ENCODE measurements around the gene PSMB2.

DNA sequence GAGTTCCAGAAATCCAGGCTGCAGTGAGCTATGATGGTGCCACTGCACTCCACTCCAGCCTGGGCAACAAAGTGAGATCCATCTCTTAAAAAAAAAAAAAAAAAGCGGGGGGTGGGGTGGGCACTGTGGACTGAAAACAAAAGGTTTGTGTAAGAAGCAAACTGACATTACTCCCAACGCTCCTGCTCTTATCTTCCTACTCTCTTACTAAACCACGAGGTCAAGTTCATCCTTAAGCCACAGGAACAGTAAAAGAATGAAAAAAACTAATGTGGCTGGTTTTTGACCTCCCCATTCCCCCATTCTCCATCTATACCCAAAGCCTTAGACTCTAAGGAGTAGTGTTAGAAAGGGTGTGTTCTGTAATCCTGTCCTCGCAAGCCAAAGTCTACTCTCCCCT, 37.4 kb downstream of the PSMB2 start:
- TF ChIP-seq, protein P1, sequence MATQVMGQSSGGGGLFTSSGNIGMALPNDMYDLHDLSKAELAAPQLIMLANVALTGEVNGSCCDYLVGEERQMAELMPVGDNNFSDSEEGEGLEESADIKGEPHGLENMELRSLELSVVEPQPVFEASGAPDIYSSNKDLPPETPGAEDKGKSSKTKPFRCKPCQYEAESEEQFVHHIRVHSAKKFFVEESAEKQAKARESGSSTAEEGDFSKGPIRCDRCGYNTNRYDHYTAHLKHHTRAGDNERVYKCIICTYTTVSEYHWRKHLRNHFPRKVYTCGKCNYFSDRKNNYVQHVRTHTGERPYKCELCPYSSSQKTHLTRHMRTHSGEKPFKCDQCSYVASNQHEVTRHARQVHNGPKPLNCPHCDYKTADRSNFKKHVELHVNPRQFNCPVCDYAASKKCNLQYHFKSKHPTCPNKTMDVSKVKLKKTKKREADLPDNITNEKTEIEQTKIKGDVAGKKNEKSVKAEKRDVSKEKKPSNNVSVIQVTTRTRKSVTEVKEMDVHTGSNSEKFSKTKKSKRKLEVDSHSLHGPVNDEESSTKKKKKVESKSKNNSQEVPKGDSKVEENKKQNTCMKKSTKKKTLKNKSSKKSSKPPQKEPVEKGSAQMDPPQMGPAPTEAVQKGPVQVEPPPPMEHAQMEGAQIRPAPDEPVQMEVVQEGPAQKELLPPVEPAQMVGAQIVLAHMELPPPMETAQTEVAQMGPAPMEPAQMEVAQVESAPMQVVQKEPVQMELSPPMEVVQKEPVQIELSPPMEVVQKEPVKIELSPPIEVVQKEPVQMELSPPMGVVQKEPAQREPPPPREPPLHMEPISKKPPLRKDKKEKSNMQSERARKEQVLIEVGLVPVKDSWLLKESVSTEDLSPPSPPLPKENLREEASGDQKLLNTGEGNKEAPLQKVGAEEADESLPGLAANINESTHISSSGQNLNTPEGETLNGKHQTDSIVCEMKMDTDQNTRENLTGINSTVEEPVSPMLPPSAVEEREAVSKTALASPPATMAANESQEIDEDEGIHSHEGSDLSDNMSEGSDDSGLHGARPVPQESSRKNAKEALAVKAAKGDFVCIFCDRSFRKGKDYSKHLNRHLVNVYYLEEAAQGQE (IDR thresholded peaks at IDR 0.05; ENCODE audit: low read depth) = no peak
- TF ChIP-seq ZNF274 (IDR thresholded peaks at IDR 0.05; ENCODE audit: low read depth, low read length) (no peak), SIN3A (IDR thresholded peaks at IDR 0.05; ENCODE audit: low read depth) (no peak), SP1 (IDR thresholded peaks at IDR 0.05; ENCODE audit: low read depth) (no peak), EZH2 (IDR thresholded peaks at IDR 0.05) (no peak), MAX (IDR thresholded peaks at IDR 0.05) (no peak), POLR2AphosphoS5 (IDR thresholded peaks at IDR 0.05; ENCODE audit: low read depth, low read length) (no peak), ZFX (IDR thresholded peaks at IDR 0.05) (no peak), POLR2A (IDR thresholded peaks at IDR 0.05; ENCODE audit: borderline replicate concordance, extremely low read depth, insufficient read depth, insufficient read length) (no peak)
- TF ChIP-seq, protein P2, sequence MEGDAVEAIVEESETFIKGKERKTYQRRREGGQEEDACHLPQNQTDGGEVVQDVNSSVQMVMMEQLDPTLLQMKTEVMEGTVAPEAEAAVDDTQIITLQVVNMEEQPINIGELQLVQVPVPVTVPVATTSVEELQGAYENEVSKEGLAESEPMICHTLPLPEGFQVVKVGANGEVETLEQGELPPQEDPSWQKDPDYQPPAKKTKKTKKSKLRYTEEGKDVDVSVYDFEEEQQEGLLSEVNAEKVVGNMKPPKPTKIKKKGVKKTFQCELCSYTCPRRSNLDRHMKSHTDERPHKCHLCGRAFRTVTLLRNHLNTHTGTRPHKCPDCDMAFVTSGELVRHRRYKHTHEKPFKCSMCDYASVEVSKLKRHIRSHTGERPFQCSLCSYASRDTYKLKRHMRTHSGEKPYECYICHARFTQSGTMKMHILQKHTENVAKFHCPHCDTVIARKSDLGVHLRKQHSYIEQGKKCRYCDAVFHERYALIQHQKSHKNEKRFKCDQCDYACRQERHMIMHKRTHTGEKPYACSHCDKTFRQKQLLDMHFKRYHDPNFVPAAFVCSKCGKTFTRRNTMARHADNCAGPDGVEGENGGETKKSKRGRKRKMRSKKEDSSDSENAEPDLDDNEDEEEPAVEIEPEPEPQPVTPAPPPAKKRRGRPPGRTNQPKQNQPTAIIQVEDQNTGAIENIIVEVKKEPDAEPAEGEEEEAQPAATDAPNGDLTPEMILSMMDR (IDR thresholded peaks at IDR 0.05 in 2 of 3, conservative IDR thresholded peaks at IDR 0.05 in 1 of 3; ENCODE audit: borderline replicate concordance in 1 of 3, insufficient read depth in 1 of 3, low read depth in 2 of 3, low read length in 2 of 3) = no peak

All from HCT116 (cell line).